K562 (cell line): ENCODE measurements around the gene C1RL. TPM values are rescaled to one million over a fixed set of nuclear protein-coding genes. Genes with fewer than 3 reads are reported as not detected.

Experiments used
- ATAC-seq: fragments of 200-7000 bp; cut with Tn5 transposase; 3 replicates; pipeline ENCODE4 v1.9.1; 2020; ENCODE audit warnings: moderate library complexity
- BruUV-seq: library from RNA; stranded (reverse); fragments of 400-500 nt; replicated peaks from 2 replicates; lab custom pipeline; 2021; lab: Mats Ljungman, UMichigan
- CTCF ChIA-PET: fragments of 300-600 bp; formaldehyde crosslinking; extraction: SDS; loops from one replicate; lab custom pipeline; 2021; ENCODE audit warnings: low intra/inter-chr PET ratio; lab: Yijun Ruan, JAX
- POLR2A ChIA-PET: fragments of 300-600, 350-650 bp; sonication (Branson Sonifier 250); formaldehyde crosslinking; extraction: SDS; loops from one replicate; lab custom pipeline; 2021; ENCODE audit warnings: antibody characterized with exemption, inconsistent platforms; lab: Yijun Ruan, JAX
- DNase-seq, 4 experiments: peaks; one replicate each; pipeline versions ENCODE4 v3.0.0 to v3.0.0-alpha.2; 2011 to 2018; ENCODE audit warnings: low spot score in 3 of 4, mixed read lengths in 3 of 4; ENCODE audit errors: extremely low read depth in 1 of 4
- FAIRE-seq: peaks from 2 replicates; lab custom pipeline; 2011; peaks lifted over from hg19 to GRCh38; lab: Jason Lieb, UNC
- H2AFZ ChIP-seq: 2 replicates; pipeline ENCODE4 v1.6.0; 2011; ENCODE audit warnings: low read depth, low read length, control low read depth, inconsistent platforms
- H3K27ac ChIP-seq: fragments of 200-600 bp; 3 replicates; pipeline ENCODE4 v1.8.0; 2011; ENCODE audit warnings: low read depth, mild to moderate bottlenecking, control low read depth, inconsistent platforms, low read length, moderate library complexity, mixed read lengths; ENCODE audit errors: extremely low read depth
- H3K27me3 ChIP-seq, 2 experiments: fragments of 300-600 bp in 1 of 2; 2 replicates in 1 of 2; 3 replicates in 1 of 2; pipeline versions ENCODE4 v1.6.0 to v1.8.0; 2011; ENCODE audit warnings: inconsistent platforms in 2 of 2, low read length in 2 of 2, mild to moderate bottlenecking in 1 of 2, mixed read lengths in 1 of 2, moderate library complexity in 1 of 2; ENCODE audit not compliant: control insufficient read depth in 2 of 2, insufficient read depth in 2 of 2
- H3K36me3 ChIP-seq: fragments of 300-600 bp; 3 replicates; pipeline ENCODE4 v1.8.0; 2011; ENCODE audit warnings: mild to moderate bottlenecking, low read length, inconsistent platforms; ENCODE audit not compliant: control insufficient read depth, insufficient read depth
- H3K4me1 ChIP-seq, 2 experiments: fragments of 200-600 bp in 1 of 2; replicated peaks in 1 of 2; 2 replicates in 1 of 2; 3 replicates in 1 of 2; pipeline versions ENCODE4 v1.5.1 to v1.8.0; 2011; ENCODE audit warnings: inconsistent platforms in 2 of 2, low read length in 2 of 2, mild to moderate bottlenecking in 1 of 2, mixed read lengths in 1 of 2, moderate library complexity in 1 of 2; ENCODE audit not compliant: control insufficient read depth in 2 of 2, insufficient read depth in 2 of 2
- H3K4me2 ChIP-seq: 2 replicates; pipeline ENCODE4 v1.6.1; 2011; ENCODE audit warnings: low read length, control low read depth, inconsistent platforms, mixed read lengths; ENCODE audit not compliant: insufficient read depth
- H3K4me3 ChIP-seq: fragments of 200-600 bp; sonication (generic), shearing (Covaris generic); 2 replicates; pipeline ENCODE4 v1.5.1; 2016; ENCODE audit warnings: control low read depth, inconsistent platforms
- H3K79me2 ChIP-seq: fragments of 200-600 bp; 3 replicates; pipeline ENCODE4 v1.8.0; 2011; ENCODE audit warnings: low read length, inconsistent platforms; ENCODE audit not compliant: control insufficient read depth, insufficient read depth
- H3K9ac ChIP-seq, 2 experiments: 2 replicates each; pipeline versions ENCODE4 v1.6.0 to v1.6.1; 2011; ENCODE audit warnings: low read depth in 2 of 2, low read length in 2 of 2, control low read depth in 1 of 2, inconsistent platforms in 1 of 2, mild to moderate bottlenecking in 1 of 2, mixed read lengths in 1 of 2; ENCODE audit not compliant: insufficient read depth in 1 of 2
- H3K9me1 ChIP-seq: one replicate; pipeline ENCODE4 v1.6.0; 2011; ENCODE audit warnings: inconsistent platforms, mild to moderate bottlenecking, low read length, moderate library complexity; ENCODE audit not compliant: control insufficient read depth, insufficient read depth
- H3K9me3 ChIP-seq: replicated peaks from 2 replicates; pipeline ENCODE4 v1.5.1; 2011; ENCODE audit warnings: low read depth, low read length, inconsistent platforms; ENCODE audit not compliant: control insufficient read depth, insufficient read depth
- H4K20me1 ChIP-seq: replicated peaks from 2 replicates; pipeline ENCODE4 v1.6.1; 2011; ENCODE audit warnings: low read length, inconsistent platforms, mixed read lengths; ENCODE audit not compliant: control insufficient read depth, insufficient read depth
- CBFA2T3 ChIP-seq: fragments of 450-650 bp; IDR thresholded peaks from 2 replicates; pipeline ENCODE4 v1.6.1; 2017
- ETS2 ChIP-seq: IDR thresholded peaks from 2 replicates; pipeline ENCODE4 v1.6.1; 2016; ENCODE audit warnings: borderline replicate concordance, missing genetic modification characterization, mild to moderate bottlenecking, moderate library complexity, missing compliant biosample characterization; ENCODE audit not compliant: poor library complexity, severe bottlenecking
- IRF1 ChIP-seq: sonication (generic); formaldehyde crosslinking; IDR thresholded peaks from 2 replicates; pipeline ENCODE4 v1.8.0; 2022; ENCODE audit warnings: missing genetic modification reagents, mild to moderate bottlenecking, borderline replicate concordance
- KLF16 ChIP-seq: IDR thresholded peaks from 2 replicates; pipeline ENCODE4 v1.6.1; 2016; ENCODE audit warnings: antibody characterized with exemption
- MEIS2 ChIP-seq: fragments of 450-650 bp; IDR thresholded peaks from 2 replicates; pipeline ENCODE4 v1.6.1; 2014; ENCODE audit warnings: mild to moderate bottlenecking; ENCODE audit not compliant: partially characterized antibody
- PKNOX1 ChIP-seq: fragments of 450-650 bp; IDR thresholded peaks from 2 replicates; pipeline ENCODE4 v1.6.1; 2016
- SPI1 ChIP-seq: IDR thresholded peaks from 2 replicates; pipeline ENCODE4 v1.6.1; 2011; ENCODE audit warnings: low read depth, low read length, control low read depth, borderline replicate concordance
- TAL1 ChIP-seq: fragments of 450-650 bp; IDR thresholded peaks from 2 replicates; pipeline ENCODE4 v1.6.1; 2016; ENCODE audit warnings: mild to moderate bottlenecking
- TCF3 ChIP-seq: sonication (generic); formaldehyde crosslinking; IDR thresholded peaks from 2 replicates; pipeline ENCODE4 v1.4.0; 2020; ENCODE audit warnings: mild to moderate bottlenecking, missing genetic modification reagents
- THAP7 ChIP-seq: fragments of 250-450 bp; sonication (Bioruptor Pico); IDR thresholded peaks from 2 replicates; pipeline ENCODE4 v1.5.0; 2021
- ZBTB11 ChIP-seq, 3 experiments: fragments of 200-800 bp in 1 of 3; fragments of 250-450 bp in 1 of 3; fragments of 450-650 bp in 1 of 3; sonication (Bioruptor Pico) in 1 of 3; sonication (Bioruptor generic) in 1 of 3; formaldehyde crosslinking in 1 of 3; IDR thresholded peaks; 2 replicates each; pipeline versions ENCODE4 v1.6.1 to v1.8.0; 2016 to 2022; ENCODE audit warnings: mild to moderate bottlenecking in 2 of 3, missing genetic modification characterization in 2 of 3, missing compliant biosample characterization in 1 of 3, moderate library complexity in 1 of 3
- WGBS: fragments of 100-300 bp; shearing (Covaris generic); methylation state at CpG from one replicate; pipeline ENCODE4 v1.1.6; 2016; ENCODE audit warnings: low coverage, mixed read lengths; ENCODE audit not compliant: insufficient coverage; ENCODE audit errors: missing lambda C conversion rate; 5-methylcytosine and 5-hydroxymethylcytosine counted together
- in situ Hi-C: fragments of 300-500 bp; cut with MboI; formaldehyde crosslinking; loops from 4 replicates; pipeline ENCODE4 v1.15.0; 2018; ENCODE audit warnings: inconsistent platforms, mixed read lengths
- intact Hi-C: fragments of 100-400 bp; cut with micrococcal nuclease; formaldehyde crosslinking; loops from 2 replicates; pipeline ENCODE4 v1.14.2; 2022
- polyA plus RNA-seq, 8 experiments: library from polyadenylated mRNA; depleted of rRNA in 4 of 8; stranded (reverse) in 5 of 8; unstranded in 3 of 8; fragments of >200 nt; fragmentation: Nextera tagmentation in 2 of 8; fragmentation: Illumina TruSeq in 1 of 8; extraction: Ambion mirVana in 2 of 8; extraction: Trizol in 1 of 8; gene quantifications; 2 replicates each; pipeline versions ENCODE4 v1.2.1 to v1.2.3, GENCODE V29; 2011 to 2014; ENCODE audit warnings: inconsistent platforms in 1 of 8, missing spikeins in 1 of 8
- total RNA-seq, 7 experiments: library from RNA; depleted of rRNA in 6 of 7; stranded (reverse); fragments of >200 nt in 6 of 7; fragmentation: Illumina TruSeq in 2 of 7; extraction: Trizol in 2 of 7; gene quantifications; 2 replicates each; pipeline versions ENCODE4 v1.2.1 to v1.2.3, GENCODE V29; 2011 to 2021; ENCODE audit warnings: low replicate concordance in 1 of 7
- TF ChIP-seq, protein P1 (sequence below): fragments of 450-650 bp; IDR thresholded peaks from 2 replicates; pipeline ENCODE4 v1.6.1; 2016; ENCODE audit warnings: mild to moderate bottlenecking

The C1RL gene
- total and polyA plus RNA-seq, 9 of the 15 experiments (the other 6 are each of a cell fraction or from before 2014, with no cell fraction given), result 1.4 to 10.7 (median 8.0) TPM

- no peaks in the 10 kb centered on the region for H3K9me3 ChIP-seq
- no peak overlapping the region for H3K27ac ChIP-seq
- no peak overlapping the region for H2AFZ ChIP-seq
- WGBS, result 6% methylated on average over 3 of the region's 3 CpGs
- no peak overlapping the region for H3K9ac ChIP-seq
- H3K4me1 ChIP-seq, result peaks cover 8 to 20% of the 10 kb centered on the region in 2 experiments; a peak in 4 of 5 replicates
- peak overlapping the region; percentile 12; the same call in 1 of the 2 replicates for H3K4me2 ChIP-seq
- ATAC-seq, result peak; percentile 69
- ChIA-PET CTCF (no interaction called here), POLR2A (interaction anchor here (1.0 kb wide), 1 partner anchor 12 kb away, joined by 5 read pairs; the partner anchor contains the start of gene RBP5)
- BruUV-seq, result no TSS peak
- FAIRE-seq, result peak; percentile 72
- no peaks in the 10 kb centered on the region for H3K9me1 ChIP-seq
- H4K20me1 ChIP-seq, result no peaks in the 10 kb centered on the region
- no peaks in the 10 kb centered on the region for H3K79me2 ChIP-seq
- H3K27me3 ChIP-seq, result no peaks in the 10 kb centered on the region
- peak in 1 of 4 experiments; percentile 44 for DNase-seq
- in situ Hi-C loops (no loop called here), intact Hi-C loops (no loop called here)
- no peak overlapping the region for H3K4me3 ChIP-seq
- H3K36me3 ChIP-seq, result peaks cover 2% of the 10 kb centered on the region; the same call in 2 of the 3 replicates
- TF ChIP-seq SPI1 (no peak), TCF3 (CRISPR knock-in tag) (peak; percentile 69), THAP7 (no peak), TAL1 (peak; percentile 26; the same call in 1 of the 2 replicates), KLF16 (no peak), MEIS2 (peak; percentile 57), ZBTB11 (CRISPR knock-in tag; IDR thresholded peaks at IDR 0.05) (no peak), IRF1 (no peak), PKNOX1 (peak; percentile 90), ETS2 (tag) (no peak), CBFA2T3 (peak; percentile 60)
- TF ChIP-seq, protein P1, sequence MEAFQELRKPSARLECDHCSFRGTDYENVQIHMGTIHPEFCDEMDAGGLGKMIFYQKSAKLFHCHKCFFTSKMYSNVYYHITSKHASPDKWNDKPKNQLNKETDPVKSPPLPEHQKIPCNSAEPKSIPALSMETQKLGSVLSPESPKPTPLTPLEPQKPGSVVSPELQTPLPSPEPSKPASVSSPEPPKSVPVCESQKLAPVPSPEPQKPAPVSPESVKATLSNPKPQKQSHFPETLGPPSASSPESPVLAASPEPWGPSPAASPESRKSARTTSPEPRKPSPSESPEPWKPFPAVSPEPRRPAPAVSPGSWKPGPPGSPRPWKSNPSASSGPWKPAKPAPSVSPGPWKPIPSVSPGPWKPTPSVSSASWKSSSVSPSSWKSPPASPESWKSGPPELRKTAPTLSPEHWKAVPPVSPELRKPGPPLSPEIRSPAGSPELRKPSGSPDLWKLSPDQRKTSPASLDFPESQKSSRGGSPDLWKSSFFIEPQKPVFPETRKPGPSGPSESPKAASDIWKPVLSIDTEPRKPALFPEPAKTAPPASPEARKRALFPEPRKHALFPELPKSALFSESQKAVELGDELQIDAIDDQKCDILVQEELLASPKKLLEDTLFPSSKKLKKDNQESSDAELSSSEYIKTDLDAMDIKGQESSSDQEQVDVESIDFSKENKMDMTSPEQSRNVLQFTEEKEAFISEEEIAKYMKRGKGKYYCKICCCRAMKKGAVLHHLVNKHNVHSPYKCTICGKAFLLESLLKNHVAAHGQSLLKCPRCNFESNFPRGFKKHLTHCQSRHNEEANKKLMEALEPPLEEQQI, result no peak
These were observed 7.2 kb upstream of the C1RL start for GRCh38 chr12:7116196-7116595.
